K562 (cell line): ENCODE data around the gene BRWD1. TPM values are rescaled to one million over a fixed set of nuclear protein-coding genes. Genes with fewer than 3 reads are reported as not detected.
A peak's percentile ranks its signal among the peaks of the same experiment; 100 is the strongest.

Experiments used
- ATAC-seq: fragments of 200-7000 bp; cut with Tn5 transposase; 3 replicates; pipeline ENCODE4 v1.9.1; 2020; ENCODE audit warnings: moderate library complexity
- Bru-seq: library from RNA; stranded (reverse); fragments of 400-500 nt; gene quantifications from one replicate; lab custom pipeline; 2021; lab: Mats Ljungman, UMichigan
- BruChase-seq, 2 experiments: library from RNA; stranded (reverse); fragments of 400-500 nt; gene quantifications; one replicate each; lab custom pipeline; 2021; lab: Mats Ljungman, UMichigan
- BruUV-seq: library from RNA; stranded (reverse); fragments of 400-500 nt; replicated peaks from 2 replicates; lab custom pipeline; 2021; lab: Mats Ljungman, UMichigan
- CTCF ChIA-PET: fragments of 300-600 bp; formaldehyde crosslinking; extraction: SDS; loops from one replicate; lab custom pipeline; 2021; ENCODE audit warnings: low intra/inter-chr PET ratio; lab: Yijun Ruan, JAX
- POLR2A ChIA-PET: fragments of 300-600, 350-650 bp; sonication (Branson Sonifier 250); formaldehyde crosslinking; extraction: SDS; loops from one replicate; lab custom pipeline; 2021; ENCODE audit warnings: antibody characterized with exemption, inconsistent platforms; lab: Yijun Ruan, JAX
- DNase-seq, 4 experiments: peaks; one replicate each; pipeline versions ENCODE4 v3.0.0 to v3.0.0-alpha.2; 2011 to 2018; ENCODE audit warnings: low spot score in 3 of 4, mixed read lengths in 3 of 4; ENCODE audit errors: extremely low read depth in 1 of 4
- FAIRE-seq: peaks from 2 replicates; lab custom pipeline; 2011; peaks lifted over from hg19 to GRCh38; lab: Jason Lieb, UNC
- H2AFZ ChIP-seq: 2 replicates; pipeline ENCODE4 v1.6.0; 2011; ENCODE audit warnings: low read depth, low read length, control low read depth, inconsistent platforms
- H3K27ac ChIP-seq: fragments of 200-600 bp; 3 replicates; pipeline ENCODE4 v1.8.0; 2011; ENCODE audit warnings: low read depth, mild to moderate bottlenecking, control low read depth, inconsistent platforms, low read length, moderate library complexity, mixed read lengths; ENCODE audit errors: extremely low read depth
- H3K27me3 ChIP-seq, 2 experiments: fragments of 300-600 bp in 1 of 2; 2 replicates in 1 of 2; 3 replicates in 1 of 2; pipeline versions ENCODE4 v1.6.0 to v1.8.0; 2011; ENCODE audit warnings: inconsistent platforms in 2 of 2, low read length in 2 of 2, mild to moderate bottlenecking in 1 of 2, mixed read lengths in 1 of 2, moderate library complexity in 1 of 2; ENCODE audit not compliant: control insufficient read depth in 2 of 2, insufficient read depth in 2 of 2
- H3K36me3 ChIP-seq: fragments of 300-600 bp; 3 replicates; pipeline ENCODE4 v1.8.0; 2011; ENCODE audit warnings: mild to moderate bottlenecking, low read length, inconsistent platforms; ENCODE audit not compliant: control insufficient read depth, insufficient read depth
- H3K4me1 ChIP-seq, 2 experiments: fragments of 200-600 bp in 1 of 2; replicated peaks in 1 of 2; 2 replicates in 1 of 2; 3 replicates in 1 of 2; pipeline versions ENCODE4 v1.5.1 to v1.8.0; 2011; ENCODE audit warnings: inconsistent platforms in 2 of 2, low read length in 2 of 2, mild to moderate bottlenecking in 1 of 2, mixed read lengths in 1 of 2, moderate library complexity in 1 of 2; ENCODE audit not compliant: control insufficient read depth in 2 of 2, insufficient read depth in 2 of 2
- H3K4me2 ChIP-seq: 2 replicates; pipeline ENCODE4 v1.6.1; 2011; ENCODE audit warnings: low read length, control low read depth, inconsistent platforms, mixed read lengths; ENCODE audit not compliant: insufficient read depth
- H3K4me3 ChIP-seq: fragments of 200-600 bp; sonication (generic), shearing (Covaris generic); 2 replicates; pipeline ENCODE4 v1.5.1; 2016; ENCODE audit warnings: control low read depth, inconsistent platforms
- H3K79me2 ChIP-seq: fragments of 200-600 bp; 3 replicates; pipeline ENCODE4 v1.8.0; 2011; ENCODE audit warnings: low read length, inconsistent platforms; ENCODE audit not compliant: control insufficient read depth, insufficient read depth
- H3K9ac ChIP-seq, 2 experiments: 2 replicates each; pipeline versions ENCODE4 v1.6.0 to v1.6.1; 2011; ENCODE audit warnings: low read depth in 2 of 2, low read length in 2 of 2, control low read depth in 1 of 2, inconsistent platforms in 1 of 2, mild to moderate bottlenecking in 1 of 2, mixed read lengths in 1 of 2; ENCODE audit not compliant: insufficient read depth in 1 of 2
- H3K9me1 ChIP-seq: one replicate; pipeline ENCODE4 v1.6.0; 2011; ENCODE audit warnings: inconsistent platforms, mild to moderate bottlenecking, low read length, moderate library complexity; ENCODE audit not compliant: control insufficient read depth, insufficient read depth
- H3K9me3 ChIP-seq: replicated peaks from 2 replicates; pipeline ENCODE4 v1.5.1; 2011; ENCODE audit warnings: low read depth, low read length, inconsistent platforms; ENCODE audit not compliant: control insufficient read depth, insufficient read depth
- H4K20me1 ChIP-seq: replicated peaks from 2 replicates; pipeline ENCODE4 v1.6.1; 2011; ENCODE audit warnings: low read length, inconsistent platforms, mixed read lengths; ENCODE audit not compliant: control insufficient read depth, insufficient read depth
- C11orf30 ChIP-seq: fragments of 450-650 bp; IDR thresholded peaks from 2 replicates; pipeline ENCODE4 v1.6.1; 2016; ENCODE audit warnings: low read depth, mild to moderate bottlenecking
- E2F6 ChIP-seq, 2 experiments: IDR thresholded peaks; 2 replicates each; pipeline ENCODE4 v1.6.1; 2011; ENCODE audit warnings: borderline replicate concordance in 1 of 2, control low read depth in 1 of 2, low read depth in 1 of 2, low read length in 1 of 2, mild to moderate bottlenecking in 1 of 2, mixed read lengths in 1 of 2, moderate library complexity in 1 of 2; ENCODE audit not compliant: insufficient read depth in 1 of 2, insufficient read length in 1 of 2, poor library complexity in 1 of 2, severe bottlenecking in 1 of 2; ENCODE audit errors: extremely low read depth in 1 of 2
- SUPT5H ChIP-seq: fragments of 450-650 bp; IDR thresholded peaks from 2 replicates; pipeline ENCODE4 v1.6.1; 2016
- TGIF2 ChIP-seq: sonication (generic); formaldehyde crosslinking; IDR thresholded peaks from 2 replicates; pipeline ENCODE4 v1.8.1; 2022; ENCODE audit warnings: mild to moderate bottlenecking, missing genetic modification reagents, moderate library complexity
- WHSC1 ChIP-seq: IDR thresholded peaks from one replicate; pipeline ENCODE4 v1.6.1; 2012; ENCODE audit warnings: low read length, control low read depth, inconsistent platforms
- ZFP36 ChIP-seq: fragments of 150-350 bp; IDR thresholded peaks from 2 replicates; pipeline ENCODE4 v1.6.1; 2018; ENCODE audit warnings: low read length, low read depth; ENCODE audit not compliant: partially characterized antibody
- ZKSCAN1 ChIP-seq: fragments of 150-350 bp; IDR thresholded peaks from 2 replicates; pipeline ENCODE4 v1.6.1; 2016; ENCODE audit warnings: low read depth, low read length
- ZNF79 ChIP-seq: fragments of 250-450 bp; sonication (Bioruptor Pico); IDR thresholded peaks from 2 replicates; pipeline ENCODE4 v1.4.0; 2020; ENCODE audit warnings: low read depth, mild to moderate bottlenecking, moderate library complexity
- WGBS: fragments of 100-300 bp; shearing (Covaris generic); methylation state at CpG from one replicate; pipeline ENCODE4 v1.1.6; 2016; ENCODE audit warnings: low coverage, mixed read lengths; ENCODE audit not compliant: insufficient coverage; ENCODE audit errors: missing lambda C conversion rate; 5-methylcytosine and 5-hydroxymethylcytosine counted together
- in situ Hi-C: fragments of 300-500 bp; cut with MboI; formaldehyde crosslinking; loops from 4 replicates; pipeline ENCODE4 v1.15.0; 2018; ENCODE audit warnings: inconsistent platforms, mixed read lengths
- intact Hi-C: fragments of 100-400 bp; cut with micrococcal nuclease; formaldehyde crosslinking; loops from 2 replicates; pipeline ENCODE4 v1.14.2; 2022
- long read RNA-seq, 3 experiments: library from polyadenylated mRNA in 2 of 3; library from RNA in 1 of 3; unstranded in 2 of 3; stranded (forward) in 1 of 3; transcript quantifications; one replicate each; pipeline ENCODE4 v2.0.0, GENCODE V29; 2019 to 2022
- polyA minus RNA-seq, 3 experiments: library from RNA; depleted of rRNA, polyadenylated mRNA; stranded (reverse); fragments of >200 nt; gene quantifications; 2 replicates each; pipeline ENCODE4 v1.2.3, GENCODE V29; 2011
- polyA plus RNA-seq, 8 experiments: library from polyadenylated mRNA; depleted of rRNA in 4 of 8; stranded (reverse) in 5 of 8; unstranded in 3 of 8; fragments of >200 nt; fragmentation: Nextera tagmentation in 2 of 8; fragmentation: Illumina TruSeq in 1 of 8; extraction: Ambion mirVana in 2 of 8; extraction: Trizol in 1 of 8; gene quantifications; 2 replicates each; pipeline versions ENCODE4 v1.2.1 to v1.2.3, GENCODE V29; 2011 to 2014; ENCODE audit warnings: inconsistent platforms in 1 of 8, missing spikeins in 1 of 8
- total RNA-seq, 7 experiments: library from RNA; depleted of rRNA in 6 of 7; stranded (reverse); fragments of >200 nt in 6 of 7; fragmentation: Illumina TruSeq in 2 of 7; extraction: Trizol in 2 of 7; gene quantifications; 2 replicates each; pipeline versions ENCODE4 v1.2.1 to v1.2.3, GENCODE V29; 2011 to 2021; ENCODE audit warnings: low replicate concordance in 1 of 7
- TF ChIP-seq, protein P1 (sequence below): sonication (generic); formaldehyde crosslinking; IDR thresholded peaks from 2 replicates; pipeline ENCODE4 v1.8.0; 2023; ENCODE audit warnings: missing genetic modification reagents, mild to moderate bottlenecking, borderline replicate concordance

Gene BRWD1
- total RNA-seq (2011; cell fraction: chromatin; rRNA removed; ENCODE audit: low replicate concordance) = 104 and 356 TPM in 2 replicates
- total RNA-seq (2011; cell fraction: nucleolus; rRNA removed) = 54.4 and 64.3 TPM in 2 replicates
- total RNA-seq (2011; cell fraction: nucleoplasm; rRNA removed) = 179 and 274 TPM in 2 replicates
- 29.8 and 34.1 TPM in 2 replicates for total RNA-seq (2014; rRNA removed)
- 60.2 and 70.5 TPM in 2 replicates for total RNA-seq (2014; rRNA removed; fragmentation: Illumina TruSeq; extraction: Trizol)
- 45.4 and 48.3 TPM in 2 replicates for total RNA-seq (2015; rRNA removed; fragmentation: Illumina TruSeq; extraction: Trizol)
- total RNA-seq (2021) = 40.5 and 42.4 TPM in 2 replicates
- 27.8 and 39.5 TPM in 2 replicates for polyA plus RNA-seq (2011; rRNA removed)
- polyA plus RNA-seq (2011; cell fraction: cytosol; rRNA removed) = 9.7 and 20.5 TPM in 2 replicates
- 26.0 and 35.2 TPM in 2 replicates for polyA plus RNA-seq (2011; cell fraction: nucleus; rRNA removed)
- 17.7 and 21.7 TPM in 2 replicates for polyA plus RNA-seq (2012)
- 23.0 and 25.3 TPM in 2 replicates for polyA plus RNA-seq (2014; fragmentation: Illumina TruSeq; extraction: Trizol)
- polyA plus RNA-seq (2014; fragmentation: Nextera tagmentation; extraction: Ambion mirVana) = 10 to 100 TPM; 10.1 to 11.2 TPM
- polyA plus RNA-seq (2014; rRNA removed) = 22.9 and 28.0 TPM in 2 replicates
- polyA minus RNA-seq (2011; rRNA and poly(A)+ RNA removed) = 152 and 172 TPM in 2 replicates
- 28.8 and 35.4 TPM in 2 replicates for polyA minus RNA-seq (2011; cell fraction: cytosol; rRNA and poly(A)+ RNA removed)
- 123 and 195 TPM in 2 replicates for polyA minus RNA-seq (2011; cell fraction: nucleus; rRNA and poly(A)+ RNA removed)
- percentile 92 among the genes with signal in this experiment for Bru-seq, nascent RNA
- percentile 97 among the genes with signal in this experiment for BruChase-seq, experiment 1, labeled RNA remaining after a 2-hour chase
- BruChase-seq, experiment 2, labeled RNA remaining after a 6-hour chase = percentile 97 among the genes with signal in this experiment
- long read RNA-seq, experiment 1, full-length matches to known transcripts = 182 of 255 reads
- long read RNA-seq, experiment 1, partial matches to known transcripts = 42 of 255 reads
- long read RNA-seq, experiment 1, other reads (novel, unspliced or antisense) = 31 of 255 reads
- long read RNA-seq, experiment 2, partial matches to known transcripts = 3 of 28 reads
- long read RNA-seq, experiment 2, other reads (novel, unspliced or antisense) = 22 of 28 reads
- long read RNA-seq, experiment 3, transcript BRWD1-202 (5 exons, 2,495 nt) = major isoform, 21 of 28 reads
- long read RNA-seq, experiment 3, partial matches to known transcripts = 5 of 28 reads
- long read RNA-seq, experiment 3, other reads (novel, unspliced or antisense) = 2 of 28 reads

DNA sequence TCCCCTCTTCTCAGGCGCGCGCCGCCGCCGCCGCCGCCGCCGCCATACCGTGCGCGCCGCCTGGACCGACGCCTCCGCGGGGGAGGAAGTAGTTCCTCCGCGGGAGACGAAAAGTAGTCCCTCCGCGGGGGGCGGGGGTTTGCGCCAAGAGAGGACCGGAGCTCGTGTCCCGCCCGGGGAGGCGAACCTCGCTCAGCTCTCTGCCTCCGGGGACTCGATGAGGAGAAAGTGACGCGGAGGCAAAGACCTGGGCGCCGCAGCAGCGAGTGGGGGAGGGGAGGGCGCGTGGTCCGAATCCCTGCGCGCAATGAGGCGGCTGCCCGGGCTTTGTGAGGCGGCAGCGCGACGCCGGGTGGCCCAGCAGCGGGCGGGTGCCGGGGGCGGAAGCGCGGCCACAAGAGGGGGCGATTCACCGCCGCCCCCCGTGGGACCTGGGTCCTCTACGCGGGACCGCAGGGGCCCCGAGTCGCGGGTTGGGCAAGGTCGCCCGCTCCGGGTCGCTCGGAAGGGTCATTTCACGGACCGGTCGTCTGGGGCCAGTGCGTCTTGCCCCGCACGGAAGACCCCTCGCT is at the start of gene BRWD1:
BRWD1 (minus strand) TSS at position 62 of the 572 bp plus-strand sequence. CDS start 141 bp downstream, outside the sequence.
- Histone ChIP-seq H3K36me3 (peaks cover 31% of the 10 kb centered on the region), H3K9me3 (no peaks in the 10 kb centered on the region), H3K27me3 (no peaks in the 10 kb centered on the region), H3K4me3 (peak within 1 kb of the TSS; percentile 62), H3K79me2 (peaks cover 56% of the 10 kb centered on the region), H4K20me1 (peaks cover 9% of the 10 kb centered on the region), H2AFZ (peak within 1 kb of the TSS; percentile 88), H3K27ac (peak within 1 kb of the TSS; percentile 97), H3K9ac (peak within 1 kb of the TSS; percentile 95 to 98), H3K4me2 (peak within 1 kb of the TSS; percentile 99), H3K4me1 (peaks cover 29 to 42% of the 10 kb centered on the region in 2 experiments), H3K9me1 (no peaks in the 10 kb centered on the region)
- WGBS = 1% methylated on average over 51 of the region's 78 CpGs
- FAIRE-seq (no peak), ATAC-seq (peak; percentile 71), DNase-seq (peak; percentile 91 to 93 (median 92))
- in situ Hi-C loops (no loop called here), intact Hi-C loops (loop anchor here (1.0 to 10.0 kb wide), 5 partner anchors 35 to 129 kb away; partner anchors contain the start of genes HMGN1 and PSMG1)
- ChIA-PET CTCF (interaction anchor here (1.7 kb wide), 1 partner anchor 75 kb away, joined by 14 read pairs; no protein-coding TSS in a partner anchor), POLR2A (interaction anchor here (0.6 to 7.1 kb wide), 15 partner anchors 9 to 491 kb away, joined by 3 to 73 read pairs (median 4); partner anchors contain the start of genes HMGN1 and PSMG1)
- BruUV-seq = no TSS peak
- peak; percentile 82 for TF ChIP-seq TGIF2 (CRISPR knock-in tag)
- peak; percentile 92 to 95 for TF ChIP-seq E2F6 (IDR thresholded peaks at IDR 0.05; ENCODE audit: borderline replicate concordance in 1 of 2, extremely low read depth in 1 of 2, insufficient read depth in 1 of 2, insufficient read length in 1 of 2, low read depth in 1 of 2, low read length in 1 of 2, poor library complexity in 1 of 2, severe bottlenecking in 1 of 2)
- no peak for TF ChIP-seq ZNF79 (CRISPR knock-in tag)
- no peak for TF ChIP-seq ZKSCAN1
- peak; percentile 81 for TF ChIP-seq SUPT5H
- no peak for TF ChIP-seq WHSC1
- TF ChIP-seq, protein P1, sequence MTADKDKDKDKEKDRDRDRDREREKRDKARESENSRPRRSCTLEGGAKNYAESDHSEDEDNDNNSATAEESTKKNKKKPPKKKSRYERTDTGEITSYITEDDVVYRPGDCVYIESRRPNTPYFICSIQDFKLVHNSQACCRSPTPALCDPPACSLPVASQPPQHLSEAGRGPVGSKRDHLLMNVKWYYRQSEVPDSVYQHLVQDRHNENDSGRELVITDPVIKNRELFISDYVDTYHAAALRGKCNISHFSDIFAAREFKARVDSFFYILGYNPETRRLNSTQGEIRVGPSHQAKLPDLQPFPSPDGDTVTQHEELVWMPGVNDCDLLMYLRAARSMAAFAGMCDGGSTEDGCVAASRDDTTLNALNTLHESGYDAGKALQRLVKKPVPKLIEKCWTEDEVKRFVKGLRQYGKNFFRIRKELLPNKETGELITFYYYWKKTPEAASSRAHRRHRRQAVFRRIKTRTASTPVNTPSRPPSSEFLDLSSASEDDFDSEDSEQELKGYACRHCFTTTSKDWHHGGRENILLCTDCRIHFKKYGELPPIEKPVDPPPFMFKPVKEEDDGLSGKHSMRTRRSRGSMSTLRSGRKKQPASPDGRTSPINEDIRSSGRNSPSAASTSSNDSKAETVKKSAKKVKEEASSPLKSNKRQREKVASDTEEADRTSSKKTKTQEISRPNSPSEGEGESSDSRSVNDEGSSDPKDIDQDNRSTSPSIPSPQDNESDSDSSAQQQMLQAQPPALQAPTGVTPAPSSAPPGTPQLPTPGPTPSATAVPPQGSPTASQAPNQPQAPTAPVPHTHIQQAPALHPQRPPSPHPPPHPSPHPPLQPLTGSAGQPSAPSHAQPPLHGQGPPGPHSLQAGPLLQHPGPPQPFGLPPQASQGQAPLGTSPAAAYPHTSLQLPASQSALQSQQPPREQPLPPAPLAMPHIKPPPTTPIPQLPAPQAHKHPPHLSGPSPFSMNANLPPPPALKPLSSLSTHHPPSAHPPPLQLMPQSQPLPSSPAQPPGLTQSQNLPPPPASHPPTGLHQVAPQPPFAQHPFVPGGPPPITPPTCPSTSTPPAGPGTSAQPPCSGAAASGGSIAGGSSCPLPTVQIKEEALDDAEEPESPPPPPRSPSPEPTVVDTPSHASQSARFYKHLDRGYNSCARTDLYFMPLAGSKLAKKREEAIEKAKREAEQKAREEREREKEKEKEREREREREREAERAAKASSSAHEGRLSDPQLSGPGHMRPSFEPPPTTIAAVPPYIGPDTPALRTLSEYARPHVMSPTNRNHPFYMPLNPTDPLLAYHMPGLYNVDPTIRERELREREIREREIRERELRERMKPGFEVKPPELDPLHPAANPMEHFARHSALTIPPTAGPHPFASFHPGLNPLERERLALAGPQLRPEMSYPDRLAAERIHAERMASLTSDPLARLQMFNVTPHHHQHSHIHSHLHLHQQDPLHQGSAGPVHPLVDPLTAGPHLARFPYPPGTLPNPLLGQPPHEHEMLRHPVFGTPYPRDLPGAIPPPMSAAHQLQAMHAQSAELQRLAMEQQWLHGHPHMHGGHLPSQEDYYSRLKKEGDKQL = no peak; the same call in 1 of the 2 replicates
- peak; percentile 44; the same call in 1 of the 2 replicates for TF ChIP-seq C11orf30
- TF ChIP-seq ZFP36 = no peak
